Breast epithelium (tissue), 3 donors: ENCODE measurements around the gene GPC4.

Experiments used
- POLR2A ChIP-seq: fragments of 450-650 bp; IDR thresholded peaks from one replicate; pipeline ENCODE4 v1.6.1; 2016; ENCODE audit warnings: antibody characterized with exemption, mild to moderate bottlenecking, moderate library complexity
- POLR2AphosphoS5 ChIP-seq, 3 donors: sonication (generic); formaldehyde crosslinking; IDR thresholded peaks; one replicate each; pipeline ENCODE4 v1.6.1; 2017; ENCODE audit warnings: antibody characterized with exemption in 3 of 3
- TF ChIP-seq, protein P1 (sequence below), 3 donors: fragments of 450-650 bp; IDR thresholded peaks; one replicate each; pipeline ENCODE4 v1.5.1; 2016 to 2017; ENCODE audit warnings: antibody characterized with exemption in 3 of 3, mild to moderate bottlenecking in 3 of 3, moderate library complexity in 3 of 3

GRCh38 chrX:133307637-133308498 lies 107.4 kb downstream of the GPC4 start:
- TF ChIP-seq, protein P1, sequence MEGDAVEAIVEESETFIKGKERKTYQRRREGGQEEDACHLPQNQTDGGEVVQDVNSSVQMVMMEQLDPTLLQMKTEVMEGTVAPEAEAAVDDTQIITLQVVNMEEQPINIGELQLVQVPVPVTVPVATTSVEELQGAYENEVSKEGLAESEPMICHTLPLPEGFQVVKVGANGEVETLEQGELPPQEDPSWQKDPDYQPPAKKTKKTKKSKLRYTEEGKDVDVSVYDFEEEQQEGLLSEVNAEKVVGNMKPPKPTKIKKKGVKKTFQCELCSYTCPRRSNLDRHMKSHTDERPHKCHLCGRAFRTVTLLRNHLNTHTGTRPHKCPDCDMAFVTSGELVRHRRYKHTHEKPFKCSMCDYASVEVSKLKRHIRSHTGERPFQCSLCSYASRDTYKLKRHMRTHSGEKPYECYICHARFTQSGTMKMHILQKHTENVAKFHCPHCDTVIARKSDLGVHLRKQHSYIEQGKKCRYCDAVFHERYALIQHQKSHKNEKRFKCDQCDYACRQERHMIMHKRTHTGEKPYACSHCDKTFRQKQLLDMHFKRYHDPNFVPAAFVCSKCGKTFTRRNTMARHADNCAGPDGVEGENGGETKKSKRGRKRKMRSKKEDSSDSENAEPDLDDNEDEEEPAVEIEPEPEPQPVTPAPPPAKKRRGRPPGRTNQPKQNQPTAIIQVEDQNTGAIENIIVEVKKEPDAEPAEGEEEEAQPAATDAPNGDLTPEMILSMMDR (IDR thresholded peaks at IDR 0.05): no peak
- TF ChIP-seq POLR2AphosphoS5 (IDR thresholded peaks at IDR 0.05) (no peak), POLR2A (no peak)
